AG04450 (cell line): ENCODE measurements around the gene SMIM8. TPM values are rescaled to one million over a fixed set of nuclear protein-coding genes. Genes with fewer than 3 reads are reported as not detected.

Experiments used
- CTCF ChIA-PET: fragments of 300-600, 350-600 bp; formaldehyde crosslinking; extraction: SDS; loops from one replicate; lab custom pipeline; 2022; ENCODE audit warnings: antibody characterized with exemption, inconsistent platforms; lab: Charles Lee
- POLR2A ChIA-PET: fragments of 350-600 bp; formaldehyde crosslinking; extraction: SDS; loops from one replicate; lab custom pipeline; 2021; ENCODE audit warnings: antibody characterized with exemption, inconsistent platforms; lab: Yijun Ruan, JAX
- DNase-seq: peaks from one replicate; pipeline ENCODE4 v3.0.0-alpha.2; 2011; ENCODE audit warnings: low read depth, low spot score
- H3K27ac ChIP-seq: one replicate; pipeline ENCODE4 v1.5.1; 2012; ENCODE audit warnings: low read depth, low read length, control low read depth
- H3K27me3 ChIP-seq: one replicate; pipeline ENCODE4 v1.6.0; 2012; ENCODE audit warnings: low read length; ENCODE audit not compliant: control insufficient read depth, insufficient read depth
- H3K4me3 ChIP-seq: 2 replicates; pipeline ENCODE4 v1.5.1; 2011; ENCODE audit warnings: mild to moderate bottlenecking, low read depth, low read length, control low read depth
- H3K9me3 ChIP-seq: 2 replicates; pipeline ENCODE4 v1.5.1; 2012; ENCODE audit warnings: low read length; ENCODE audit not compliant: control insufficient read depth, insufficient read depth
- CTCF ChIP-seq: IDR thresholded peaks from 2 replicates; pipeline ENCODE4 v1.5.1; 2011; ENCODE audit warnings: low read depth, low read length, control low read depth, inconsistent platforms
- polyA plus RNA-seq: library from polyadenylated mRNA; depleted of rRNA; stranded (reverse); fragments of >200 nt; gene quantifications from 2 replicates; pipeline ENCODE4 v1.2.3, GENCODE V29; 2011

SMIM8 gene
- polyA plus RNA-seq, 1 experiment, result 9.1 TPM

- ChIA-PET POLR2A (no interaction called here), CTCF (no interaction called here)
- no peaks in the 10 kb centered on the region for H3K27me3 ChIP-seq
- H3K27ac ChIP-seq, result no peak overlapping the region
- no peak for DNase-seq
- 0 out of 2 replicates have a peak, but pooled peaks cover 3% of the 10 kb centered on the region for H3K9me3 ChIP-seq
- TF ChIP-seq CTCF, result no peak
- H3K4me3 ChIP-seq, result no peak overlapping the region
These were observed 51.0 kb downstream of the SMIM8 start for GRCh38 chr6:87373377-87373776.

GRCh38 chr6:87375315-87375714, 52.9 kb downstream of the SMIM8 start:
- TF ChIP-seq CTCF, result no peak
- Histone ChIP-seq H3K4me3 (no peak overlapping the region), H3K27ac (no peak overlapping the region), H3K27me3 (no peaks in the 10 kb centered on the region), H3K9me3 (no peaks in the 10 kb centered on the region)
- ChIA-PET CTCF (no interaction called here), POLR2A (no interaction called here)
- no peak for DNase-seq

- CTCF ChIA-PET, result interaction anchor here (0.6 kb wide), 1 partner anchor 310 kb away, joined by 3 read pairs; no protein-coding TSS in a partner anchor
These were observed 54.3 kb downstream of the SMIM8 start for GRCh38 chr6:87376643-87377042.

GRCh38 chr6:87378947-87379346, 56.6 kb downstream of the SMIM8 start:
- POLR2A ChIA-PET, result no interaction called here
- CTCF ChIA-PET, result interaction anchor here (1.8 kb wide), 1 partner anchor 14 kb away, joined by 7 read pairs; no protein-coding TSS in a partner anchor

More at GRCh38 chr6:87376643-87377042, 54.3 kb downstream of the SMIM8 start:
- Histone ChIP-seq H3K9me3 (no peaks in the 10 kb centered on the region), H3K4me3 (no peak overlapping the region), H3K27ac (no peak overlapping the region), H3K27me3 (no peaks in the 10 kb centered on the region)
- DNase-seq, result no peak
- no peak for TF ChIP-seq CTCF
- POLR2A ChIA-PET, result no interaction called here

More at GRCh38 chr6:87378947-87379346, 56.6 kb downstream of the SMIM8 start:
- no peak for DNase-seq
- TF ChIP-seq CTCF, result no peak
- Histone ChIP-seq H3K27ac (no peak overlapping the region), H3K4me3 (no peak overlapping the region), H3K27me3 (no peaks in the 10 kb centered on the region), H3K9me3 (no peaks in the 10 kb centered on the region)
